CD4-positive, alpha-beta T cell treated with Interleukin-2 at 100 ng/mL for 4 hours (primary cell): ENCODE measurements around the gene SNX21.
A peak's percentile ranks its signal among the peaks of the same experiment; 100 is the strongest.
"Not testable (repeated sequence)": the region's sequence is repeated elsewhere in the genome, so short reads cannot be mapped to it uniquely, and the experiment has no call there.

ENCODE experiments used
- DNase-seq: peaks from one replicate; pipeline ENCODE4 v3.0.0-alpha.2; 2020; ENCODE audit warnings: low spot score

The SNX21 gene

GRCh38 chr20:45833030-45833882 is at the start of gene SNX21:
Gene SNX21, plus strand, starts transcription at chr20:45833799. Its CDS starts 121 bp downstream, at chr20:45833920.
- peak; percentile 3 for DNase-seq

- DNase-seq = no peak
These were observed 45.2 kb upstream of the SNX21 start for GRCh38 chr20:45788351-45788750.

GRCh38 chr20:45792317-45793118 is 41.1 kb upstream of the SNX21 start:
- DNase-seq = no peak

- DNase-seq = no peak
These were observed 37.1 kb upstream of the SNX21 start for GRCh38 chr20:45796337-45797065.

- not testable (repeated sequence) for DNase-seq
These were observed 36.1 kb upstream of the SNX21 start for GRCh38 chr20:45797510-45797909.

- not testable (repeated sequence) for DNase-seq
These were observed 35.6 kb upstream of the SNX21 start for GRCh38 chr20:45797955-45798354.

GRCh38 chr20:45798935-45799642 is 34.5 kb upstream of the SNX21 start:
- DNase-seq = peak; percentile 72

- no peak for DNase-seq
These were observed 31.7 kb upstream of the SNX21 start for GRCh38 chr20:45801851-45802250.

- no peak for DNase-seq
These were observed 23.2 kb upstream of the SNX21 start for GRCh38 chr20:45810191-45810970.

GRCh38 chr20:45812157-45813005 is 21.2 kb upstream of the SNX21 start, which contains the start of gene UBE2C:
Gene UBE2C, plus strand, starts transcription at chr20:45812644. Its CDS starts 52 bp downstream, at chr20:45812696.
- peak; percentile 98 for DNase-seq

GRCh38 chr20:45813006-45813340 is 20.6 kb upstream of the SNX21 start:
- no peak for DNase-seq

GRCh38 chr20:45813489-45813888 is 20.1 kb upstream of the SNX21 start:
- no peak for DNase-seq

GRCh38 chr20:45814314-45814713 is 19.3 kb upstream of the SNX21 start:
- DNase-seq = no peak

- DNase-seq = no peak
These were observed 16.6 kb upstream of the SNX21 start for GRCh38 chr20:45816951-45817350.

- no peak for DNase-seq
These were observed 16.0 kb upstream of the SNX21 start for GRCh38 chr20:45817376-45818194.

- no peak for DNase-seq
These were observed 15.4 kb upstream of the SNX21 start for GRCh38 chr20:45818239-45818638.

GRCh38 chr20:45819466-45819865 is 14.1 kb upstream of the SNX21 start:
- no peak for DNase-seq

- no peak for DNase-seq
These were observed 11.7 kb upstream of the SNX21 start for GRCh38 chr20:45821947-45822346.

- no peak for DNase-seq
These were observed 10.7 kb upstream of the SNX21 start for GRCh38 chr20:45822857-45823256.
